SKM-1 treated with dmso at 0.1 percent for 144 hours (cell line): ENCODE measurements around the gene TMEM183A.

Experiments
- DNase-seq: peaks from one replicate; lab custom pipeline; 2025; ENCODE audit not compliant: unreplicated experiment; lab: John Stamatoyannopoulos, UW

Gene TMEM183A

GRCh38 chr1:203063287-203063686 is 56.1 kb downstream of the TMEM183A start:
- DNase-seq: no peak

GRCh38 chr1:203065191-203065590 is 58.0 kb downstream of the TMEM183A start:
- DNase-seq: no peak

GRCh38 chr1:203065986-203066385 is 58.8 kb downstream of the TMEM183A start:
- no peak for DNase-seq

- no peak for DNase-seq
These were observed 59.8 kb downstream of the TMEM183A start for GRCh38 chr1:203066965-203067364.

- DNase-seq: peak; percentile 80
These were observed 62.0 kb downstream of the TMEM183A start for GRCh38 chr1:203069030-203069747.

GRCh38 chr1:203072002-203072602 is 64.9 kb downstream of the TMEM183A start:
- no peak for DNase-seq

- no peak for DNase-seq
These were observed 65.7 kb downstream of the TMEM183A start for GRCh38 chr1:203072911-203073310.

GRCh38 chr1:203073469-203073868 is 66.3 kb downstream of the TMEM183A start:
- DNase-seq: no peak
